T-helper 1 cell treated with Interleukin-12 subunit alpha and Interleukin-12 subunit beta and Interleukin-4 antibody, amounts not matched to agents 30 ng/mL and 1 ng/mL, for 36 hours (primary cell): ENCODE measurements around the gene LTBP3. TPM values are rescaled to one million over a fixed set of nuclear protein-coding genes. Genes with fewer than 3 reads are reported as not detected.

Experiments
- intact Hi-C: fragments of 100-400 bp; cut with micrococcal nuclease; formaldehyde crosslinking; loops from one replicate; pipeline ENCODE4 v1.15.1; 2024
- total RNA-seq: library from RNA; stranded (reverse); gene quantifications from 2 replicates; pipeline ENCODE4 v1.2.3, GENCODE V29; 2022

LTBP3 gene
- total RNA-seq, 1 donor from 2014 or later: 99.6 TPM

DNA sequence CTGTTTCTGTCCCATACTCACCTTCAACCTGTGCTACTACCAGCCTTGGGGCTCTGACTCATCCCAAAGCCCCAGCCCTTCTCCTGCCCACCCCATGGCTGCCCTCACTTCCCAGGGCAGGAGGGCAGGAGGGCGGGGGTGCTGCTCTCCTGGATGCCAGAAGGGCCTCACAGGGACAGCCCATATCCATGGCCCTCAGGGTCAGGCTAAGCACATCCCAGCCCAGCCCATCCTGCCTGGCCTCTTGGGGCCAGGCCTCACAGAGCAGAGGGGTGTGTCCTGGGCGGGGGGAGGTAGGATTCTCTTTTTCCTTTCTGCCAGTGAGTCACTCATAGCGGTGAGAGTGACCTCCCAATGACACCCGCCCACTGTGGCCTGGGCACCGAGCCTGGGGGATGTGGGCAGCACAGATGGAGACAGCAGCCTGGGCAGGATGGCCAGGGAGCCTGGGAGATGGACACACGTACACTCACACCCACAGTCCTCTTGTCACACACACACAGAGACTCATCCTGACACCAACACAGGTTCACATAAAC is 2.4 kb downstream of the LTBP3 start:
- intact Hi-C loops: loop anchor here (2.0 kb wide), 1 partner anchor 15 kb away; no protein-coding TSS in a partner anchor

- intact Hi-C loops: loop anchor here (1.0 kb wide), 1 partner anchor 9 kb away; no protein-coding TSS in a partner anchor
Measured at GRCh38 chr11:65554842-65555430, 3.2 kb downstream of the LTBP3 start.

DNA sequence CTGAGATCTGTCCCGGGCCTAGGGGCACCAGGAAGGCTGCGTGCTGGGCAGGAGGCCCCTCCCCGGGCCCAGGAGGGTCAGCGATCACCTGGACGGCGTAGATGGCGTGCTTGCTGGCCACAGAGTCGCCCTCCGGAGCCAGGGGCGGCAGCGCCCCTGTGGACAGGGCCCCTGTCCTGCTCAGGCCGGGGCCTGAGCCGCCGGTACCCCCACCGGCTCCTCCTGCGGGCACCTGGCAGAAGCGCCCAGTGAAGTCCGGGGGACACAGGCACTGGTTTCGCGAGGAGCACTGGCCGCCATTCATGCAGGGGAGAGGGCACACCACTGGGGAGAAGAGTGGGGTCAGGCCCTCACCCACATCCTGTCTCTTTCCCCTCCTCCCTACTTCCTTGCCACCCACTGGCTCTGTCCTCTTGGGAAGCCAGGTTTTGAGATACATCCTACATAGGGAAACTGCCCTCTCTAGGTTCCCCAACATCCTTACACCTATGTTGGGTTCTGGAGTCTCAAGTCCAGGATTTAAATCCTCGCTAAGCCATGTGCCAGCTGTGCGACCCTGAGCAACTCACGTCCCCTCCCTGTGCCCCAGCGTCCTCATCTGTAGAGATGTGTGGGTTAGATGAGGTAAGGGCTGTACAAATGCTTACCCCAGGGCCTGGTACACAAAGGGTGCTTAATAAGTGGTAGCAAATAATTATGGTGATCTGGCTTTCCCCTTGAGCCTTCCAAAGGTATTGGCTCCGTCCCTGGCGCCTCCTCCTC is 3.9 kb downstream of the LTBP3 start:
- intact Hi-C loops: loop anchor here (1.0 kb wide), 1 partner anchor 8 kb away; no protein-coding TSS in a partner anchor

GRCh38 chr11:65553301-65554001 is 4.7 kb downstream of the LTBP3 start:
- intact Hi-C loops: loop anchor here (1.0 kb wide), 2 partner anchors 7 to 17 kb away; partner anchors contain the start of gene ZNRD2

DNA sequence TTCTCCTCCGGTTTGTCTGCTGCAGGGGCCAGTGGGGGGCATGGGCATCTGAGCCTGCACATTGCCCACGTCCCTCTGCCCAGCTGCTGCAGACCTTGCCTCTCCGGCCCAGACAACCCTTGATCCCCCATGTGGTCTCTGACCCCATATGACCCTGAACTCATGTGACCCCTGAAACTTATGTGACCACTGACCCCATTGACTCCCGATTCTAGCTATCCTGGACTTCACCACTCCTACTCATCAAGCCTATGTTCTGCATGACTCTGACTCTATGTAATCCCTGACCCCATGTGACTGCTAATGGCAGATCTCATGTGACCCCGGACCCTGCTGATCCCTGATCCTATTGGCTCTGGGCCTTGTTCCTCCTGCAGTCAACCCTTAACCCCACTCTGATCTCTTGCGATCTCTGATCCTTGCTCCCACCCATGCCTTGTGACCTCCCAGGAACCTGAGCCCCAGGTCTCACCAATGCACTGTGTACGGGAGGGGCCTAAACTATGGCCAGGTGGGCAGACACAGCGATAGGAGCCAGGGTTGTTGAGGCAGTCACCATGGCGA is 5.7 kb downstream of the LTBP3 start:
- intact Hi-C loops: no loop called here

- intact Hi-C loops: no loop called here
Measured at GRCh38 chr11:65551572-65552387, 6.4 kb downstream of the LTBP3 start.

GRCh38 chr11:65549096-65549495 is 9.1 kb downstream of the LTBP3 start:
- intact Hi-C loops: no loop called here

DNA sequence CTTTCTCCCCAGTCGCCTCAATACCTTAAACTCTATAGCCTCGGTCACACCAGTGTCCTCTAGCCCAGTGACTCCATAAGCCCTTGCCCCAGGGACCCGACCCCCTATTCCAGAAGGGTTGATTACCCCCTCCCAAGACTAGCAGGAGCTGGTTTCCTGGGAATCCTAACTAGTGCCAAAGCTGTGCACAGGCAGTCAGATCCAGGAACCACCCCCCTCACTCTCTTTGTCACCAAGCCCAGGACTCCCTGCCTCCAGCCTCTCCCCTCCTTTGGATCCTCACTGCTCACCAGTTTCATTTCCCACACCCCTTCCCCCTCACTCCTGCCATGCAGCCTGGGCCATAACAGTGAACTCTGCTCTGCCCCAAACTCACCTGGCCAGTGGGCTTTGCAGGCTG is 9.8 kb downstream of the LTBP3 start:
- intact Hi-C loops: no loop called here

GRCh38 chr11:65547446-65548125 is 10.6 kb downstream of the LTBP3 start:
- intact Hi-C loops: no loop called here

- intact Hi-C loops: loop anchor here (1.0 kb wide), 6 partner anchors 8 to 69 kb away; partner anchors contain the start of genes PCNX3, SCYL1 and ZNRD2
Measured at GRCh38 chr11:65546217-65546958, 11.8 kb downstream of the LTBP3 start.

GRCh38 chr11:65545853-65546216 is 12.3 kb downstream of the LTBP3 start:
- intact Hi-C loops: loop anchor here (1.0 kb wide), 6 partner anchors 8 to 69 kb away; partner anchors contain the start of genes PCNX3, SCYL1 and ZNRD2

GRCh38 chr11:65542738-65543390 is 15.3 kb downstream of the LTBP3 start:
- intact Hi-C loops: no loop called here

DNA sequence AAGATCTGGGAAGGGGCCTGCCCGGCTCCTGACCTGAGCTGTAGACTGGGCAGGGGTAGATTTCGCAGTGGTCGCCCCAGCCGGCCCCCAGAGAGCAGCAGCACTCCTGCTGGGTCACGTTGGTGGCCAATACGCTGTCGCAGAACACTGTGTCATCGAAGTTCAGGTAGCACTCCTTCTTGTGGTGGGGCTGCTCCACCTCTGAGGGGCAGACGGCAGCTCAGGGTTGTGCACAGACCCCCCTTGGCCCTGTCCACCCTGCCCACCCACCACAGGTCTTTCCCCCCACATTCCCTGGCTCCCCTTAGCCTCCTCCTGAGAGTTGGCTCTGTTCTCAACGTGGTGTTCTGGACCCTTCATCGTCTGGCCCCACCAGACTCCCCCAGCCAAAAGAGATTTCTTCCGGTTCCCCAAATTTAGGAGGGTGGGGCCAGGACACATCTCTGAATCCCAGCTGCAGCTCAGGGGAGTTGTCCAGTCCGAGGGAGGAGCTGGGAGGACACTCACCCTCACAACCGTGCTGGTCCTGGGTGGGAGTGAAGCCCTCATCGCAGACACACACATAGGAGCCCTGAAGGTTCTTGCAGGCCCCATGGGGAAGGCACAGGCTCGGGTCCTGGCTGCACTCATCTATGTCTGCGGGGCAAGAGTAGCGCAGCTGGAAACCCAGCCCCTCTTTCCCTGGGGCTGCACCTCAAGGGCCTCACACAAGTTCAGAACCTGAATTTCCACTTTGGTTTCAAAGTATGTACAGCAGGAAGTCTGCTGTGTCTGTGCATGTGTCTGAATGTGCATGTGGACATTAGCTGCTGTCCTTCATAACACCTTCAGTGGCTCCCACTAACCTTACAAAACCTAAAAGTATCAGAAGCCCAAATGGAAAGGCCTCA is 16.8 kb downstream of the LTBP3 start:
- intact Hi-C loops: loop anchor here (2.0 kb wide), 1 partner anchor 15 kb away; no protein-coding TSS in a partner anchor

GRCh38 chr11:65540290-65541092 is 17.7 kb downstream of the LTBP3 start:
- intact Hi-C loops: loop anchor here (1.0 to 2.0 kb wide), 7 partner anchors 15 to 99 kb away; partner anchors contain the start of genes PCNX3, SCYL1 and ZNRD2

- intact Hi-C loops: loop anchor here (1.0 to 2.0 kb wide), 7 partner anchors 15 to 99 kb away; partner anchors contain the start of genes PCNX3, SCYL1 and ZNRD2
Measured at GRCh38 chr11:65539744-65540289, 18.3 kb downstream of the LTBP3 start.
